Measurements from ENCODE around the gene C1orf210.

C1orf210 gene

DNA sequence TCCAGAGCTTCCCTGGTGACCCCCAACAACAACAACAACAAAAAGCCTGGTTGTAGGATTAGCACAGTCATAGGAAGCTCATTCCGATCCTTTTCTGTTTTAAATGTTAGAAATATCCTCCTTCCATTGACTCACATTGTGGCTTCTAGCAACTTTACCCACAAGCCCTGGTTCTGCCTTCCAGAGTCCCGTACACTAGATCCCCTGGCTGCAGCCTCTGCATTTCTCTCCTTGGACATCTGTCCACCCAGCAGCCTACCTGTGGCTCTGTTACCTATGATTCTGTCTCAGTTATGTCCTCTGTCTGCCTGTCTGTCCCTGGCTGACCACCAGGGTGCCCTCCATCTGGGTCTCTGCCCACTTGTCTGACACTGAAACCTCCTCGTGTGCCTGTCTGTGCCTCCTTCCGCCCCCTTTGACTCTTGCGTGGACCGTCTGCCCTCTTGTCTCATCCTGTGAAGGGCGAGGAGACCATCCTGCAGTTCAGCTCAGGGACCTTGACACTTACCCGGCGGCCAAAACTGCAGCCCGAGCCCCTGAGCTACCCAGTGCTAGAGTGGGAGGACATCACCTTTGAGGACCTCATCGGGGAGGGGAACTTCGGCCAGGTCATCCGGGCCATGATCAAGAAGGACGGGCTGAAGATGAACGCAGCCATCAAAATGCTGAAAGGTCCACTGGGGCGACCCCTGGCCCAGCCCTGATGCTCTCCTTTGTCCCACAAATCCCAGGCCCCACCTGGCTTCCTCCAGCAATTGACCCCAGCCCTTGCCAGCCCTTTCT is 31.5 kb upstream of the C1orf210 start:
- TF ChIP-seq, protein P1, sequence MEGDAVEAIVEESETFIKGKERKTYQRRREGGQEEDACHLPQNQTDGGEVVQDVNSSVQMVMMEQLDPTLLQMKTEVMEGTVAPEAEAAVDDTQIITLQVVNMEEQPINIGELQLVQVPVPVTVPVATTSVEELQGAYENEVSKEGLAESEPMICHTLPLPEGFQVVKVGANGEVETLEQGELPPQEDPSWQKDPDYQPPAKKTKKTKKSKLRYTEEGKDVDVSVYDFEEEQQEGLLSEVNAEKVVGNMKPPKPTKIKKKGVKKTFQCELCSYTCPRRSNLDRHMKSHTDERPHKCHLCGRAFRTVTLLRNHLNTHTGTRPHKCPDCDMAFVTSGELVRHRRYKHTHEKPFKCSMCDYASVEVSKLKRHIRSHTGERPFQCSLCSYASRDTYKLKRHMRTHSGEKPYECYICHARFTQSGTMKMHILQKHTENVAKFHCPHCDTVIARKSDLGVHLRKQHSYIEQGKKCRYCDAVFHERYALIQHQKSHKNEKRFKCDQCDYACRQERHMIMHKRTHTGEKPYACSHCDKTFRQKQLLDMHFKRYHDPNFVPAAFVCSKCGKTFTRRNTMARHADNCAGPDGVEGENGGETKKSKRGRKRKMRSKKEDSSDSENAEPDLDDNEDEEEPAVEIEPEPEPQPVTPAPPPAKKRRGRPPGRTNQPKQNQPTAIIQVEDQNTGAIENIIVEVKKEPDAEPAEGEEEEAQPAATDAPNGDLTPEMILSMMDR (IDR thresholded peaks at IDR 0.05; ENCODE audit: low read length, missing control alignments), result peak; percentile 23
- DNase-seq (ENCODE audit: low read depth), result no peak
- H3K4me3 ChIP-seq (replicated peaks; ENCODE audit: low read depth, low read length), result no peak overlapping the region

DNA sequence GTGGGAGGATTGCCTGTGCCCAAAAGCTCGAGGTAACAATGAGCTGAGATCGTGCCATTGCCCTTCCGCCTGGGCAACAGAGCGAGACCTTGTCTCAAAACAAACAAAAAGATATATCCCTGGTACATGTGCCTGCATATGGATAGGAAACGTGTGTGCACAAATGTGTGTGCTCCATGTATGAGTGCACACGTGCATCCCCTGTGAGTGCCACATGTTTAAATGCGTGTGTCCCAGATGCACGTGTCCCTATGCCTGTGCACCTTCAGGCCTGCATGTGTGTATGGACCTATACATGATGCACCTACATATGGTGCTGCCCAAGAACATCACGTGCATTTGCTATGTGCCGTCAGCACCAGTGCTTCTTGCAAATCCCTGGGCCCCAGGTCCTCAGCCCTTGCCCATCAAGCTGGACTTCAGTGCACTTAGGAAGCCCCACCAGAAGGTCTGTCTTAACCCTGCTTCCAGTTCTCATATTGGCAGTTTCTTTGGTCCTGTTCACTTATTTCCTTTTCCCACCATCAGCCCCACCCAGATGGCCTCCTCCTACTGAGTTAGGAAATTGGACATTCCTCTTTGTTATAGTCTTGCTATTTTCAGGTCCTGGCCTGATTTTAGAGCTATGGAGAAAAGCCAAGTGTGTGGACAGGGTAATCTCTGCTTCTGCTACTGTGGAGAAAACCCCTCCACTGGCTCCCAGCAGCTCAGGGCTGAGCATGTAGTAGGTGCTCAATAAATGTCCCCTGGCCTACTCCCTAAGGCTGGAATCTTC is 30.8 kb upstream of the C1orf210 start:
- DNase-seq (ENCODE audit: low read depth), result peak; percentile 45
- TF ChIP-seq, protein P1 (IDR thresholded peaks at IDR 0.05; ENCODE audit: low read length, missing control alignments), result no peak
- no peak overlapping the region for H3K4me3 ChIP-seq (replicated peaks; ENCODE audit: low read depth, low read length)

DNA sequence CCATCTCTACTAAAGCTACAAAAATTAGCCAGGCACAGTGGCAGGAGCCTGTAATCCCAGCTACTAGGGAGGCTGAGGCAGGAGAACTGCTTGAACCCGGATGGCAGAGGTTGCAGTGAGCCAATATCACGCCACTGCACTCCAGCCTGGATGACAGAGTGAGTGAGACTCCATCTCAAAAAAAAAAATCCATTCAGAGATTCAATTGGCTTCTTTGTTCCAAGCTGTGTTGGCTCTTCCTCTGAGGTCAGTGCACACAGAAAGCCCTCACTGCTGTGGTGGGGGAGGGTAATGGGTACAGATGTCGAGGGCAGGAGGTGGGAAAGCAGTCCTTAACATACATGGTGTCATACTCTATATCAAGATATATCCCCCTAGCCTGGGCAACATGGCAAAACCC is 30.1 kb upstream of the C1orf210 start:
- DNase-seq (ENCODE audit: low read depth), result no peak
- no peak overlapping the region for H3K4me3 ChIP-seq (replicated peaks; ENCODE audit: low read depth, low read length)
- TF ChIP-seq, protein P1 (IDR thresholded peaks at IDR 0.05; ENCODE audit: low read length, missing control alignments), result no peak

DNA sequence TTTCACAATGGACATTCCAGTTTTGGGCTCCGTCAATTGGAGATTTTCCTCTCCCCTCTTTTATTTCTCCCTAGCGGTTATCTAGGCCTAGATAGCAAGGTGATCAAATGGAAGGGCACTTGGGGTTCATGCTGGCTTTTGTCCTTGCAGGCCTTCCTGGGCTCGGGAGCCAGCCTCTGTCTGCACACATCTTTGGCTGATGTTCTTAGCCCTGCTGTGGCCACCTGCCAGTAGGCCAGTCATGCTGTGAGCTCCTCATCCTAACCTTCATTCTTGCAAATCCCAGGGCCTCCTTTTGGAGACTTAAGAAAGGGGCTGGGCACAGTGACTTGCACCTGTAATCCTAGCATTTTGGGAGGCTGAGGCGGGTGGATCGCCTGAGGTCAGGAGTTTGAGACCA is 28.9 kb upstream of the C1orf210 start:
- no peak for DNase-seq (ENCODE audit: low read depth)
- TF ChIP-seq, protein P1 (IDR thresholded peaks at IDR 0.05; ENCODE audit: low read length, missing control alignments), result no peak
- H3K4me3 ChIP-seq (replicated peaks; ENCODE audit: low read depth, low read length), result no peak overlapping the region

DNA sequence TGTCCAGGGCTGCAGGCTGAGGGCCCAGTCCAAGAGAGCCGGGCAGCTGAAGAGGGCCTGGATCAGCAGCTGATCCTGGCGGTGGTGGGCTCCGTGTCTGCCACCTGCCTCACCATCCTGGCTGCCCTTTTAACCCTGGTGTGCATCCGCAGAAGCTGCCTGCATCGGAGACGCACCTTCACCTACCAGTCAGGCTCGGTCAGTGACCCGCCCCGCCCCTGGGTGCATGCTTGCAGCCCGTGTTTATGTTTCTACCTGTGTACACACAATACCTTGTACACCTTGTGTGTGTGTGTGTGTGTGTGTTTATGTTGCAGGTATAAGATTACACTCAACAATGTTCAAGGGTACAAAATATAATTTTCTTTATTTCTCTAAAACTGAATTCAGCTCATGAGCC is 28.4 kb upstream of the C1orf210 start:
- DNase-seq (ENCODE audit: low read depth), result no peak
- H3K4me3 ChIP-seq (replicated peaks; ENCODE audit: low read depth, low read length), result no peak overlapping the region
- TF ChIP-seq, protein P1 (IDR thresholded peaks at IDR 0.05; ENCODE audit: low read length, missing control alignments), result no peak

DNA sequence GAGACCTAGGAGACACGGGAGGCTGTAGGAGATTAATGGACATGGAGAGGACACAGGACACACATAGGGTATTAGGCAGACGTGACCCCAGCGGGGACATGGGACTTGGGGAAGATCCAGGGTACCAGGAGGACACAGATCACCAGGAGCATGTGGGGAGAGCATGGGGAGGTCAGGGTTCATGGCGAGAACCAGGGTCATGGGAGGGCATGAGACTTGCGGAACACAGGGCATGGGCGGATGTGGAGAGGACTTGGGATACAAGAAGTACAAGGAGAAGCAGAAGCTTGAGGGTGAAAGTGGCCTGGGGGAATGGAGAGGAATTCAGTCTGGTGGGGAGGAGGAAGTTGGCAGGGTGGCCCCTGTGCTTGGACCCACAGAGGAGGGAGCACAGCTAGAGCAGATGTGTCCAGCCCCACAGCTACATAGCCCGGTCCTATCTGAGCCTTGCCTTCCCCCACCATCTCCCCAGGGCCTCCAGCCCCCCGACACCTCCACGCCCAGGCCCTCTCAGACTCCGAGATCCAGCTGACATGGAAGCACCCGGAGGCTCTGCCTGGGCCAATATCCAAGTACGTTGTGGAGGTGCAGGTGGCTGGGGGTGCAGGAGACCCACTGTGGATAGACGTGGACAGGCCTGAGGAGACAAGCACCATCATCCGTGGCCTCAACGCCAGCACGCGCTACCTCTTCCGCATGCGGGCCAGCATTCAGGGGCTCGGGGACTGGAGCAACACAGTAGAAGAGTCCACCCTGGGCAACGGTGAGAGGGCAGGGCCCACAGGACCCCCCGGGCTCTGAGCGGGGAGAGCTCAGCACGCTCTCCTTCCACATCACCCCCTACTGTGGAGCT is 27.5 kb upstream of the C1orf210 start:
- no peak overlapping the region for H3K4me3 ChIP-seq (replicated peaks; ENCODE audit: low read depth, low read length)
- TF ChIP-seq, protein P1 (IDR thresholded peaks at IDR 0.05; ENCODE audit: low read length, missing control alignments), result no peak
- no peak for DNase-seq (ENCODE audit: low read depth)

Data from fibroblast of pulmonary artery (primary cell).